Natural killer cell (primary cell): Measurements from ENCODE around the gene HTR6. TPM values are rescaled to one million over a fixed set of nuclear protein-coding genes. Genes with fewer than 3 reads are reported as not detected.

Experiments
- ATAC-seq, 3 donors: fragments of 150-1000 bp in 2 of 3; fragments of 200-7000 bp in 1 of 3; cut with Tn5 transposase; 1 replicate in 1 of 3; 2 replicates in 2 of 3; pipeline ENCODE4 v1.10.0; 2021; ENCODE audit warnings: mild to moderate bottlenecking in 2 of 3, moderate library complexity in 2 of 3
- DNase-seq, 2 donors: peaks; one replicate each; pipeline versions ENCODE4 v3.0.0 to v3.0.0-alpha.2; 2013 to 2021; ENCODE audit warnings: mixed read lengths in 1 of 2
- H3K27ac ChIP-seq: one replicate; pipeline ENCODE4 v1.5.1; 2013; ENCODE audit warnings: mild to moderate bottlenecking, low read length
- H3K27me3 ChIP-seq: one replicate; pipeline ENCODE4 v1.6.1; 2013; ENCODE audit warnings: low read length; ENCODE audit not compliant: control insufficient read depth, insufficient read depth
- H3K36me3 ChIP-seq: one replicate; pipeline ENCODE4 v1.6.1; 2013; ENCODE audit warnings: low read length; ENCODE audit not compliant: control insufficient read depth, insufficient read depth
- H3K4me1 ChIP-seq: one replicate; pipeline ENCODE4 v1.6.1; 2013; ENCODE audit warnings: low read length; ENCODE audit not compliant: control insufficient read depth, insufficient read depth
- H3K4me3 ChIP-seq: one replicate; pipeline ENCODE4 v1.5.1; 2013; ENCODE audit warnings: low read length
- H3K9me3 ChIP-seq: one replicate; pipeline ENCODE4 v1.6.1; 2013; ENCODE audit warnings: low read length; ENCODE audit not compliant: control insufficient read depth, insufficient read depth
- H3K27ac Mint-ChIP-seq, 2 donors: one replicate each; pipeline ENCODE4 v1.8.0; 2022; ENCODE audit warnings: mild to moderate bottlenecking in 2 of 2, mixed read lengths in 2 of 2, moderate library complexity in 1 of 2
- H3K27me3 Mint-ChIP-seq, 2 donors: one replicate each; pipeline ENCODE4 v1.8.0; 2022; ENCODE audit warnings: low read depth in 2 of 2, mixed read lengths in 2 of 2
- H3K36me3 Mint-ChIP-seq: one replicate; pipeline ENCODE4 v1.8.0; 2022; ENCODE audit warnings: mixed read lengths
- H3K4me1 Mint-ChIP-seq, 2 donors: one replicate each; pipeline ENCODE4 v1.8.0; 2022; ENCODE audit warnings: mixed read lengths in 2 of 2
- H3K4me3 Mint-ChIP-seq: one replicate; pipeline ENCODE4 v1.8.0; 2022; ENCODE audit warnings: mild to moderate bottlenecking, moderate library complexity, mixed read lengths
- H3K9me3 Mint-ChIP-seq, 2 donors: one replicate each; pipeline ENCODE4 v1.8.0; 2022; ENCODE audit warnings: mixed read lengths in 2 of 2
- WGBS: methylation state at CpG from one replicate; pipeline ENCODE4 v1.1.7; 2013; ENCODE audit warnings: missing lambda C conversion rate; ENCODE audit not compliant: insufficient coverage; 5-methylcytosine and 5-hydroxymethylcytosine counted together
- intact Hi-C: fragments of 100-400 bp; cut with micrococcal nuclease; formaldehyde crosslinking; loops from one replicate; pipeline ENCODE4 v1.14.2; 2022
- total RNA-seq, 4 donors: library from RNA; stranded (reverse); fragments of 120-200 nt in 1 of 4; gene quantifications; one replicate each; pipeline versions ENCODE4 v1.2.3 to v1.2.4, GENCODE V29; 2013 to 2022
- TF ChIP-seq, protein P1 (sequence below): fragments of 200-600 bp; IDR thresholded peaks from one replicate; pipeline ENCODE4 v1.8.0; 2022; ENCODE audit warnings: antibody characterized with exemption

The HTR6 gene
- total RNA-seq, 3 donors from 2014 or later (not counting 1 experiment from before 2014, with no cell fraction given) = 0.18 TPM; not detected in 2

DNA sequence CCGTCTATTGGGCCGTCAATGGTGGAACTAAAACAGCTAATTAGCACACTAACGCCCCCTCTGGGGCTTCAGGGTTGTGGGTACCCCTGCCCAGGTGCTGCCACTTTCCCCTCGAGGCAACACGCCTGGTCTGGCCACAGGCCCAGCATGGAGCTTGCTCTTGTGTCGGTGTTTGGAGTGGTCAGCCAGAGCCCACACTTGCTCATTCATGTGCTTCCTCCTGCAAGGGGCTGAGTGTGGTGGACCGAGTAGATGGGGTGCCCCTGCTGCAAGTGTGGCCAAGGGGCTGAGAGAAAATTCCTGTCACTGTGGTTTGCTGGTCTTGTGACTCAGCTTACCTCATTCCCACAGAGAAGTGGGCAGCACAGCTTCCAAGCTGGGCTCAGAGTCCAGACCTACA is 25.7 kb downstream of the HTR6 start:
- H3K27me3 ChIP-seq = no peaks in the 10 kb centered on the region
- peaks cover 8% of the 10 kb centered on the region for H3K36me3 ChIP-seq
- H3K36me3 Mint-ChIP-seq = no peaks in the 10 kb centered on the region
- TF ChIP-seq, protein P1, sequence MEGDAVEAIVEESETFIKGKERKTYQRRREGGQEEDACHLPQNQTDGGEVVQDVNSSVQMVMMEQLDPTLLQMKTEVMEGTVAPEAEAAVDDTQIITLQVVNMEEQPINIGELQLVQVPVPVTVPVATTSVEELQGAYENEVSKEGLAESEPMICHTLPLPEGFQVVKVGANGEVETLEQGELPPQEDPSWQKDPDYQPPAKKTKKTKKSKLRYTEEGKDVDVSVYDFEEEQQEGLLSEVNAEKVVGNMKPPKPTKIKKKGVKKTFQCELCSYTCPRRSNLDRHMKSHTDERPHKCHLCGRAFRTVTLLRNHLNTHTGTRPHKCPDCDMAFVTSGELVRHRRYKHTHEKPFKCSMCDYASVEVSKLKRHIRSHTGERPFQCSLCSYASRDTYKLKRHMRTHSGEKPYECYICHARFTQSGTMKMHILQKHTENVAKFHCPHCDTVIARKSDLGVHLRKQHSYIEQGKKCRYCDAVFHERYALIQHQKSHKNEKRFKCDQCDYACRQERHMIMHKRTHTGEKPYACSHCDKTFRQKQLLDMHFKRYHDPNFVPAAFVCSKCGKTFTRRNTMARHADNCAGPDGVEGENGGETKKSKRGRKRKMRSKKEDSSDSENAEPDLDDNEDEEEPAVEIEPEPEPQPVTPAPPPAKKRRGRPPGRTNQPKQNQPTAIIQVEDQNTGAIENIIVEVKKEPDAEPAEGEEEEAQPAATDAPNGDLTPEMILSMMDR = no peak
- ATAC-seq = no peak
- DNase-seq = no peak
- H3K27ac Mint-ChIP-seq = peak overlapping the region; percentile 21
- no peak overlapping the region for H3K4me3 ChIP-seq
- H3K9me3 ChIP-seq = peaks cover 6% of the 10 kb centered on the region
- H3K4me1 ChIP-seq = peaks cover 35% of the 10 kb centered on the region
- no peaks in the 10 kb centered on the region for H3K9me3 Mint-ChIP-seq
- WGBS = 92% methylated on average over 7 of the region's 7 CpGs
- H3K27ac ChIP-seq = no peak overlapping the region
- intact Hi-C loops = no loop called here
- no peak overlapping the region for H3K4me3 Mint-ChIP-seq
- H3K4me1 Mint-ChIP-seq = peaks cover 24 to 34% of the 10 kb centered on the region in 2 donors
- H3K27me3 Mint-ChIP-seq = no peaks in the 10 kb centered on the region

DNA sequence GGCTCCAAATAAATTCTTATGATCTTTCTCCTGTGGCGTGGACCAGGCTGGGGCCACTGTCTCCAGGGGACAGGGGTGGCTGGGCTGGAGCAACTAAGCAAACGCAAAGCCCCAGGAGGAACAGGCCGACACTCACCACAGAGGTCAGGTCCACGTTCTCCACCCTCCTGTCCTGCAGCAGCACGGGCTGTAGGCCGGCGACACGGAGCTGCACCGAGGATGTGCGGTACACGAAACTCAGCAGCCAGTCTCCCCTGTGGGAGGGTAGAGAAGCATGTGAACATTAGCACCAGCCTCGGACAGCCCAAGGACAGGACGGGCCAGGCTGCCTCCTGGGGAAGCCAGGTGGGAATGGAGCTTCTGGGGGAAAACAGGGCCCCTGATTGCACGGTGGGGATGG is 29.6 kb downstream of the HTR6 start:
- no peak overlapping the region for H3K27ac ChIP-seq
- Mint-ChIP-seq H3K27ac (no peak overlapping the region), H3K4me3 (no peak overlapping the region), H3K36me3 (no peaks in the 10 kb centered on the region), H3K4me1 (peaks cover 3 to 12% of the 10 kb centered on the region in 2 donors), H3K9me3 (no peaks in the 10 kb centered on the region), H3K27me3 (no peaks in the 10 kb centered on the region)
- H3K36me3 ChIP-seq = peaks cover 6% of the 10 kb centered on the region
- H3K9me3 ChIP-seq = peaks cover 6% of the 10 kb centered on the region
- intact Hi-C loops = no loop called here
- H3K4me1 ChIP-seq = peaks cover 11% of the 10 kb centered on the region
- no peak overlapping the region for H3K4me3 ChIP-seq
- TF ChIP-seq, protein P1 = no peak
- DNase-seq = no peak
- H3K27me3 ChIP-seq = no peaks in the 10 kb centered on the region
- 89% methylated on average over 14 of the region's 14 CpGs for WGBS
- no peak for ATAC-seq

DNA sequence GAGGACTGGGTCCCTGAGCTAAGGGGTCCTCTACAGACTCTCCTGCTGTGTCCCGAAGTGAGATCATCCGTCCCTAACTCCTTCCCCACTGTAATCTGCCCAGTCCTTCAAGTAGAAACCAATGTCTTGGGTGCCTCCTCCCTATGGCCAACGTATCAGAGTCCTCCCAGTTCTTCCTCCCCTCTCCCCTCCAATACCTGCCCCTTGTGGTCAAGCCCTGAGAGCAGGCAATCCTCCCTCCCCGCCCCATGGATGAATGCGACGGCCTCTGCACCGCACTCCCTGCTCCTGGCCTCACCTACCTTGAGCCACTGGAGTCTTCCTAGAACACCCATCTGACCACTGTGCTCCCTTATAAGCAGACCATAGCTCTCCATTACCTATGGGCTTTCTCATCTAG is 31.1 kb downstream of the HTR6 start:
- Histone ChIP-seq H3K9me3 (no peaks in the 10 kb centered on the region), H3K4me3 (no peak overlapping the region), H3K4me1 (no peaks in the 10 kb centered on the region), H3K27ac (no peak overlapping the region), H3K36me3 (peaks cover 10% of the 10 kb centered on the region), H3K27me3 (no peaks in the 10 kb centered on the region)
- 93% methylated on average over 7 of the region's 7 CpGs for WGBS
- TF ChIP-seq, protein P1 = no peak
- ATAC-seq (no peak), DNase-seq (no peak)
- Mint-ChIP-seq H3K27me3 (no peaks in the 10 kb centered on the region), H3K4me1 (no peaks in the 10 kb centered on the region), H3K27ac (no peak overlapping the region), H3K4me3 (no peak overlapping the region), H3K36me3 (no peaks in the 10 kb centered on the region), H3K9me3 (no peaks in the 10 kb centered on the region)
- intact Hi-C loops = no loop called here

DNA sequence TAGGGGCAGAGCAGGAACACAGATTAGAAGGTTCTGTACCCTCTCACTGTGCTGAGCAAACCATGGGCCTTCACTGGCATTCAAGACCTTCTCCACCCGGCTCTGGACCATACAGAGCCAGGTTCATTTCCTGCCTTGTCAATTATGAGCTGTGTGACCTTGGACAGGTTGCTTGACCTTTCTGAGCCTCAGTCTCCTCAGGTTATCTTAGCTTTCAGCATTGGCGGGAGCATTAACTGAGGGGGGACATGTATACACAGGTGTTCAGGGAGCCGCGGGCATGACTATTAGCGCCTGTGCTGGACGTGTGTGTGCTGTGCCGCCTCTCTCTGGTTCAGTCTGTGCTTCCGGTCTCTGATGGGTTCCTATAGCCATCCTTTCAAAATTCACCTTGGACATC is 32.1 kb downstream of the HTR6 start:
- Mint-ChIP-seq H3K9me3 (no peaks in the 10 kb centered on the region), H3K27ac (no peak overlapping the region), H3K36me3 (no peaks in the 10 kb centered on the region), H3K4me3 (no peak overlapping the region), H3K27me3 (no peaks in the 10 kb centered on the region), H3K4me1 (no peaks in the 10 kb centered on the region)
- DNase-seq (no peak), ATAC-seq (no peak)
- Histone ChIP-seq H3K9me3 (no peaks in the 10 kb centered on the region), H3K4me3 (no peak overlapping the region), H3K27me3 (no peaks in the 10 kb centered on the region), H3K4me1 (no peaks in the 10 kb centered on the region), H3K36me3 (peaks cover 10% of the 10 kb centered on the region), H3K27ac (no peak overlapping the region)
- intact Hi-C loops = no loop called here
- TF ChIP-seq, protein P1 = no peak
- 92% methylated on average over 8 of the region's 8 CpGs for WGBS
